ENCODE measurements around the gene GSAP.

GSAP gene

GRCh38 chr7:77328669-77329068 lies 87.5 kb downstream of the GSAP start:
- Histone ChIP-seq H2AFZ (ENCODE audit: low read depth, low read length, severe bottlenecking) (no peak overlapping the region), H4K20me1 (ENCODE audit: low read depth, low read length) (no peaks in the 10 kb centered on the region), H3K4me3 (ENCODE audit: insufficient read depth, low read length, poor library complexity, severe bottlenecking) (no peak overlapping the region), H3F3A (ENCODE audit: insufficient read depth) (no peaks in the 10 kb centered on the region), H3K36me3 (ENCODE audit: low read length) (no peaks in the 10 kb centered on the region), H3K9me2 (replicated peaks; ENCODE audit: insufficient read depth, low read length) (no peaks in the 10 kb centered on the region), H3K4me2 (ENCODE audit: low read depth, low read length, poor library complexity, severe bottlenecking) (no peak overlapping the region), H3K9me3 (ENCODE audit: insufficient read depth, low read length) (no peaks in the 10 kb centered on the region), H3K79me2 (ENCODE audit: insufficient read depth, low read length) (no peaks in the 10 kb centered on the region), H3K9ac (ENCODE audit: low read length) (no peak overlapping the region), H3K27ac (ENCODE audit: low read depth, low read length) (no peak overlapping the region), H3K27me3 (ENCODE audit: low read length) (no peaks in the 10 kb centered on the region)
- TF ChIP-seq EZH2phosphoT487 (conservative IDR thresholded peaks at IDR 0.05; ENCODE audit: low read length): no peak

GRCh38 chr7:77327932-77328628 lies 88.1 kb downstream of the GSAP start:
- Histone ChIP-seq H3K9me2 (replicated peaks; ENCODE audit: insufficient read depth, low read length) (no peaks in the 10 kb centered on the region), H3K27me3 (ENCODE audit: low read length) (no peaks in the 10 kb centered on the region), H2AFZ (ENCODE audit: low read depth, low read length, severe bottlenecking) (no peak overlapping the region), H3K4me3 (ENCODE audit: insufficient read depth, low read length, poor library complexity, severe bottlenecking) (no peak overlapping the region), H3K4me2 (ENCODE audit: low read depth, low read length, poor library complexity, severe bottlenecking) (no peak overlapping the region), H4K20me1 (ENCODE audit: low read depth, low read length) (no peaks in the 10 kb centered on the region), H3K27ac (ENCODE audit: low read depth, low read length) (no peak overlapping the region), H3K79me2 (ENCODE audit: insufficient read depth, low read length) (no peaks in the 10 kb centered on the region), H3K9ac (ENCODE audit: low read length) (no peak overlapping the region), H3K9me3 (ENCODE audit: insufficient read depth, low read length) (no peaks in the 10 kb centered on the region), H3F3A (ENCODE audit: insufficient read depth) (no peaks in the 10 kb centered on the region), H3K36me3 (ENCODE audit: low read length) (no peaks in the 10 kb centered on the region)
- TF ChIP-seq EZH2phosphoT487 (conservative IDR thresholded peaks at IDR 0.05; ENCODE audit: low read length): no peak
- TF ChIP-seq CTCF (IDR thresholded peaks at IDR 0.05; ENCODE audit: insufficient read depth, low read length, poor library complexity, severe bottlenecking): no peak

GRCh38 chr7:77327067-77327931 lies 88.8 kb downstream of the GSAP start:
- Histone ChIP-seq H3K79me2 (ENCODE audit: insufficient read depth, low read length) (no peaks in the 10 kb centered on the region), H3K27ac (ENCODE audit: low read depth, low read length) (no peak overlapping the region), H3K9me2 (replicated peaks; ENCODE audit: insufficient read depth, low read length) (no peaks in the 10 kb centered on the region), H3K9ac (ENCODE audit: low read length) (no peak overlapping the region), H3K4me3 (ENCODE audit: insufficient read depth, low read length, poor library complexity, severe bottlenecking) (no peak overlapping the region), H3K9me3 (ENCODE audit: insufficient read depth, low read length) (no peaks in the 10 kb centered on the region), H4K20me1 (ENCODE audit: low read depth, low read length) (no peaks in the 10 kb centered on the region), H2AFZ (ENCODE audit: low read depth, low read length, severe bottlenecking) (no peak overlapping the region), H3K27me3 (ENCODE audit: low read length) (no peaks in the 10 kb centered on the region), H3K4me2 (ENCODE audit: low read depth, low read length, poor library complexity, severe bottlenecking) (no peak overlapping the region), H3K36me3 (ENCODE audit: low read length) (no peaks in the 10 kb centered on the region), H3F3A (ENCODE audit: insufficient read depth) (no peaks in the 10 kb centered on the region)
- TF ChIP-seq EZH2phosphoT487 (conservative IDR thresholded peaks at IDR 0.05; ENCODE audit: low read length): no peak
- no peak for TF ChIP-seq CTCF (IDR thresholded peaks at IDR 0.05; ENCODE audit: insufficient read depth, low read length, poor library complexity, severe bottlenecking)

GRCh38 chr7:77326131-77326530 lies 90.0 kb downstream of the GSAP start:
- Histone ChIP-seq H3K9ac (ENCODE audit: low read length) (no peak overlapping the region), H3K27ac (ENCODE audit: low read depth, low read length) (no peak overlapping the region), H3K4me3 (ENCODE audit: insufficient read depth, low read length, poor library complexity, severe bottlenecking) (no peak overlapping the region), H3K4me2 (ENCODE audit: low read depth, low read length, poor library complexity, severe bottlenecking) (no peak overlapping the region), H3K9me2 (replicated peaks; ENCODE audit: insufficient read depth, low read length) (no peaks in the 10 kb centered on the region), H4K20me1 (ENCODE audit: low read depth, low read length) (no peaks in the 10 kb centered on the region), H3K36me3 (ENCODE audit: low read length) (no peaks in the 10 kb centered on the region), H2AFZ (ENCODE audit: low read depth, low read length, severe bottlenecking) (no peak overlapping the region), H3F3A (ENCODE audit: insufficient read depth) (no peaks in the 10 kb centered on the region), H3K9me3 (ENCODE audit: insufficient read depth, low read length) (no peaks in the 10 kb centered on the region), H3K27me3 (ENCODE audit: low read length) (no peaks in the 10 kb centered on the region), H3K79me2 (ENCODE audit: insufficient read depth, low read length) (no peaks in the 10 kb centered on the region)
- TF ChIP-seq EZH2phosphoT487 (conservative IDR thresholded peaks at IDR 0.05; ENCODE audit: low read length) (no peak), CTCF (IDR thresholded peaks at IDR 0.05; ENCODE audit: insufficient read depth, low read length, poor library complexity, severe bottlenecking) (no peak)

All from SU-DHL-6 (cell line).